ENCODE data around the gene TBC1D22A.

DNA sequence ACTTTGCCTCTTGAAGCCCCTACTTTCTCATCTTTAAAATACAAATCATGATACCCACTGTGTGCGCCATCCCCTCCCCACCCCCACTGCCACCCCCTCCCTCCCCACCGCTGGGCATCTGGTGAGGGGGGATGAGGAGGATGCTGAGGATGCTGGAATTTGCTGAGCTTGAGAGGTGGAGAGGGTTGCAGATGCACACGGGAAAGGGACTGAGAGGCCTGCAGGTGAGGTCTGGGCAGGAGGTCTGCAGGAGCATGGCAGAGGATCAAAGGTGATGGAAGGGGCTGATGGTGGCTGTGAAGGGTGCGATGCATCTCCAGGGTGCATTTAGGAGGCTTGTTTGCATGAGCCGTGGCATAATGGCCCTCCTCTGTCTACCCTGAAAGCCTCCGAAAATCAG, 7.6 kb upstream of the TBC1D22A start:
- no peak for TF ChIP-seq EZH2 (IDR thresholded peaks at IDR 0.05; ENCODE audit: low read length)
- TF ChIP-seq, protein P1, sequence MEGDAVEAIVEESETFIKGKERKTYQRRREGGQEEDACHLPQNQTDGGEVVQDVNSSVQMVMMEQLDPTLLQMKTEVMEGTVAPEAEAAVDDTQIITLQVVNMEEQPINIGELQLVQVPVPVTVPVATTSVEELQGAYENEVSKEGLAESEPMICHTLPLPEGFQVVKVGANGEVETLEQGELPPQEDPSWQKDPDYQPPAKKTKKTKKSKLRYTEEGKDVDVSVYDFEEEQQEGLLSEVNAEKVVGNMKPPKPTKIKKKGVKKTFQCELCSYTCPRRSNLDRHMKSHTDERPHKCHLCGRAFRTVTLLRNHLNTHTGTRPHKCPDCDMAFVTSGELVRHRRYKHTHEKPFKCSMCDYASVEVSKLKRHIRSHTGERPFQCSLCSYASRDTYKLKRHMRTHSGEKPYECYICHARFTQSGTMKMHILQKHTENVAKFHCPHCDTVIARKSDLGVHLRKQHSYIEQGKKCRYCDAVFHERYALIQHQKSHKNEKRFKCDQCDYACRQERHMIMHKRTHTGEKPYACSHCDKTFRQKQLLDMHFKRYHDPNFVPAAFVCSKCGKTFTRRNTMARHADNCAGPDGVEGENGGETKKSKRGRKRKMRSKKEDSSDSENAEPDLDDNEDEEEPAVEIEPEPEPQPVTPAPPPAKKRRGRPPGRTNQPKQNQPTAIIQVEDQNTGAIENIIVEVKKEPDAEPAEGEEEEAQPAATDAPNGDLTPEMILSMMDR (optimal IDR thresholded peaks at IDR 0.05 in 1 of 3, IDR thresholded peaks at IDR 0.05 in 1 of 3, conservative IDR thresholded peaks at IDR 0.05 in 1 of 3; ENCODE audit: extremely low read depth in 1 of 3, insufficient read depth in 2 of 3, low read length in 3 of 3) = no peak

All from keratinocyte (primary cell).